H1 (cell line): ENCODE data around the gene TTC28. TPM values are rescaled to one million over a fixed set of nuclear protein-coding genes. Genes with fewer than 3 reads are reported as not detected.

Source experiments
- JUN ChIP-seq: IDR thresholded peaks from 2 replicates; pipeline ENCODE4 v1.6.1; 2011; ENCODE audit warnings: low read depth, mild to moderate bottlenecking, improper control_type of control experiment, low read length
- polyA plus RNA-seq, 7 experiments: library from polyadenylated mRNA; depleted of rRNA in 3 of 7; stranded (reverse) in 5 of 7; unstranded in 2 of 7; fragments of >200 nt in 5 of 7; fragments of 200-250 nt in 2 of 7; gene quantifications; 1 replicate in 5 of 7; 2 replicates in 1 of 7; 4 replicates in 1 of 7; pipeline versions ENCODE4 v1.2.1 to v1.2.3, GENCODE V29; 2011 to 2013; ENCODE audit warnings: missing spikeins in 2 of 7, mixed read lengths in 2 of 7
- total RNA-seq: library from RNA; stranded (reverse); fragmentation: NEBNext Ultra II Directional; extraction: Animal tissue kit (Norgen Biotek cat#: 25700); gene quantifications from 2 replicates; pipeline ENCODE4 v1.2.1, GENCODE V29; 2021

TTC28 gene
- total and polyA plus RNA-seq, 2 of the 8 experiments (the other 6 are each of a cell fraction or from before 2014, with no cell fraction given) = 2.6 to 12.6 TPM

DNA sequence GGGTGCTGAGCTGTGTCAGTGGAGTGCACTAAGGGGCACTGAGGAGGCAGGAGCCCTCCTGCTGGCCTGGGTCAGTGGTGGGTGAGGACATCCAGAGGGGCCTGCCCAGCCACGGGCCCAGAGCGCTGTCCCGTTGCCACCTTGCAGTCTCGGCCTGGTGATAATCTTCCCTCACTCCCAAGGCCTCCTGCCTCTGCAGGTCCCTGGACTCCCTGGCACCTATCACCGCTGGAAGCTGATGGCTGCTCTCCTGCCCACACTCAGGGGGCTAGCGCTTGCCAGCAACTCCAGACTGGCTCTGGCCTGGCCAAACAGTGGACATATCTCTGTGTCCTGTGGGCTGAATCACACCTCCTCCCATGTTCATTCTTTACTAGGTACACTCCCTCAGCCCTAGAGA is 674.1 kb downstream of the TTC28 start (continued):
- no peak for TF ChIP-seq JUN
